ENCODE data around the gene ELMO1.

DNA sequence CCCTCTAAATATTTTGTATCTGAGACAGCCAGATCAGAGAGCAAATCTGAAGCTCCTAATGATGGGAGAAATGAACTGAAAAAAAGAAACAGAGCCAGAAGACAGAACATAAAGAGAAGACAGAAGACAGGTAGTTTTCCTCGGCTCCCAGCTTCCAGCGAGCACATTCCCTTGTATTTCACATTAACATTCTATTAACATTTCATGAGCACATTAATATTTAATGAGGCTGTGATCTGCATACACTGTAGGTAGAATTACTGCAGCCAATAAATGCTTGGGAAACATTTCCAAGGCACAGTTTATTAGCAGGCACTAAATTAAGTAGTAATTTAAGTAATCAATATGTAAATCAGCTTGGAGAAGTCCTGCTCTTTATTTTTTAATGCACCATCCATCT, 349.9 kb downstream of the ELMO1 start:
- TF ChIP-seq, protein P1, sequence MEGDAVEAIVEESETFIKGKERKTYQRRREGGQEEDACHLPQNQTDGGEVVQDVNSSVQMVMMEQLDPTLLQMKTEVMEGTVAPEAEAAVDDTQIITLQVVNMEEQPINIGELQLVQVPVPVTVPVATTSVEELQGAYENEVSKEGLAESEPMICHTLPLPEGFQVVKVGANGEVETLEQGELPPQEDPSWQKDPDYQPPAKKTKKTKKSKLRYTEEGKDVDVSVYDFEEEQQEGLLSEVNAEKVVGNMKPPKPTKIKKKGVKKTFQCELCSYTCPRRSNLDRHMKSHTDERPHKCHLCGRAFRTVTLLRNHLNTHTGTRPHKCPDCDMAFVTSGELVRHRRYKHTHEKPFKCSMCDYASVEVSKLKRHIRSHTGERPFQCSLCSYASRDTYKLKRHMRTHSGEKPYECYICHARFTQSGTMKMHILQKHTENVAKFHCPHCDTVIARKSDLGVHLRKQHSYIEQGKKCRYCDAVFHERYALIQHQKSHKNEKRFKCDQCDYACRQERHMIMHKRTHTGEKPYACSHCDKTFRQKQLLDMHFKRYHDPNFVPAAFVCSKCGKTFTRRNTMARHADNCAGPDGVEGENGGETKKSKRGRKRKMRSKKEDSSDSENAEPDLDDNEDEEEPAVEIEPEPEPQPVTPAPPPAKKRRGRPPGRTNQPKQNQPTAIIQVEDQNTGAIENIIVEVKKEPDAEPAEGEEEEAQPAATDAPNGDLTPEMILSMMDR (IDR thresholded peaks at IDR 0.05): no peak
- TF ChIP-seq POLR2A (IDR thresholded peaks at IDR 0.05; ENCODE audit: low read length): no peak
- no peak for TF ChIP-seq KDM1A (IDR thresholded peaks at IDR 0.05; ENCODE audit: low read depth)
- no peak for TF ChIP-seq SMC3 (IDR thresholded peaks at IDR 0.05)
- no peak for TF ChIP-seq RFX5 (IDR thresholded peaks at IDR 0.05)
- TF ChIP-seq MAFK (IDR thresholded peaks at IDR 0.05; ENCODE audit: partially characterized antibody): no peak

Measured in A549 (cell line).